SK-N-SH treated with all-trans-retinoic acid at 6 μM for 48 hours (cell line): ENCODE measurements around the gene APOC4.

Experiments used
- ATAC-seq: fragments of 200-7000 bp; cut with Tn5 transposase; 3 replicates; pipeline ENCODE4 v1.9.1; 2020; ENCODE audit warnings: mild to moderate bottlenecking, moderate library complexity
- BACH2 ChIP-seq: fragments of 250-450 bp; sonication (Bioruptor Pico); IDR thresholded peaks from 2 replicates; pipeline ENCODE4 v1.9.0; 2021; ENCODE audit warnings: mild to moderate bottlenecking, borderline replicate concordance
- CREB5 ChIP-seq: fragments of 250-450 bp; sonication (Bioruptor Pico); IDR thresholded peaks from 2 replicates; pipeline ENCODE4 v1.5.1; 2020; ENCODE audit warnings: low read depth, mild to moderate bottlenecking, moderate library complexity
- ESRRG ChIP-seq: fragments of 250-450 bp; sonication (Bioruptor Pico); IDR thresholded peaks from 2 replicates; pipeline ENCODE4 v1.6.1; 2021; ENCODE audit warnings: mild to moderate bottlenecking
- ISL1 ChIP-seq: fragments of 250-450 bp; sonication (Bioruptor Pico); IDR thresholded peaks from 2 replicates; pipeline ENCODE4 v2.1.2; 2022; ENCODE audit warnings: mild to moderate bottlenecking, moderate library complexity
- OSR1 ChIP-seq: fragments of 250-450 bp; sonication (Bioruptor Pico); IDR thresholded peaks from 2 replicates; pipeline ENCODE4 v1.8.0; 2022; ENCODE audit warnings: moderate library complexity, mild to moderate bottlenecking, inconsistent platforms
- PATZ1 ChIP-seq: fragments of 250-450 bp; sonication (Bioruptor Pico); IDR thresholded peaks from 2 replicates; pipeline ENCODE4 v1.8.0; 2020; ENCODE audit warnings: mild to moderate bottlenecking, moderate library complexity, borderline replicate concordance
- POU6F1 ChIP-seq: fragments of 250-450 bp; sonication (Bioruptor Pico); IDR thresholded peaks from 2 replicates; pipeline ENCODE4 v1.8.0; 2021; ENCODE audit warnings: low read depth, mild to moderate bottlenecking, moderate library complexity, borderline replicate concordance
- PPARA ChIP-seq: fragments of 250-450 bp; sonication (Bioruptor Pico); IDR thresholded peaks from 2 replicates; pipeline ENCODE4 v1.5.0; 2020; ENCODE audit warnings: mild to moderate bottlenecking, borderline replicate concordance
- RARB ChIP-seq: fragments of 250-450 bp; sonication (Bioruptor Pico); IDR thresholded peaks from 2 replicates; pipeline ENCODE4 v1.8.0; 2021; ENCODE audit warnings: mild to moderate bottlenecking, moderate library complexity
- SNAI2 ChIP-seq: fragments of 250-450 bp; sonication (Bioruptor Pico); IDR thresholded peaks from 2 replicates; pipeline ENCODE4 v1.5.0; 2020; ENCODE audit warnings: mild to moderate bottlenecking, moderate library complexity
- TCF4 ChIP-seq: fragments of 250-450 bp; sonication (Bioruptor Pico); IDR thresholded peaks from 2 replicates; pipeline ENCODE4 v1.8.0; 2021; ENCODE audit warnings: mild to moderate bottlenecking, moderate library complexity, borderline replicate concordance
- TSHZ2 ChIP-seq: fragments of 250-450 bp; sonication (Bioruptor Pico); IDR thresholded peaks from 2 replicates; pipeline ENCODE4 v1.5.0; 2020; ENCODE audit warnings: mild to moderate bottlenecking, moderate library complexity
- ZFP3 ChIP-seq: fragments of 250-450 bp; sonication (Bioruptor Pico); IDR thresholded peaks from 2 replicates; pipeline ENCODE4 v1.5.0; 2020; ENCODE audit warnings: mild to moderate bottlenecking, moderate library complexity
- ZFP30 ChIP-seq: fragments of 450-650 bp; formaldehyde crosslinking; IDR thresholded peaks from 2 replicates; pipeline ENCODE4 v1.5.0; 2022; ENCODE audit warnings: mild to moderate bottlenecking, moderate library complexity
- ZNF565 ChIP-seq: fragments of 450-650 bp; formaldehyde crosslinking; conservative IDR thresholded peaks from 2 replicates; pipeline ENCODE4 v1.5.0; 2020; ENCODE audit warnings: low read depth, mild to moderate bottlenecking, moderate library complexity
- ZNF8 ChIP-seq: fragments of 450-650 bp; formaldehyde crosslinking; IDR thresholded peaks from 2 replicates; pipeline ENCODE4 v1.5.0; 2020; ENCODE audit warnings: mild to moderate bottlenecking, moderate library complexity
- TF ChIP-seq, protein P1 (sequence below): fragments of 250-450 bp; sonication (Bioruptor Pico); IDR thresholded peaks from 2 replicates; pipeline ENCODE4 v1.5.1; 2021; ENCODE audit warnings: mild to moderate bottlenecking, moderate library complexity

APOC4 gene

GRCh38 chr19:44907613-44908012, 34.4 kb upstream of the APOC4 start:
- ATAC-seq = no peak
- TF ChIP-seq TCF4 (CRISPR knock-in tag) (no peak), TSHZ2 (CRISPR knock-in tag) (no peak), OSR1 (CRISPR knock-in tag) (no peak)

DNA sequence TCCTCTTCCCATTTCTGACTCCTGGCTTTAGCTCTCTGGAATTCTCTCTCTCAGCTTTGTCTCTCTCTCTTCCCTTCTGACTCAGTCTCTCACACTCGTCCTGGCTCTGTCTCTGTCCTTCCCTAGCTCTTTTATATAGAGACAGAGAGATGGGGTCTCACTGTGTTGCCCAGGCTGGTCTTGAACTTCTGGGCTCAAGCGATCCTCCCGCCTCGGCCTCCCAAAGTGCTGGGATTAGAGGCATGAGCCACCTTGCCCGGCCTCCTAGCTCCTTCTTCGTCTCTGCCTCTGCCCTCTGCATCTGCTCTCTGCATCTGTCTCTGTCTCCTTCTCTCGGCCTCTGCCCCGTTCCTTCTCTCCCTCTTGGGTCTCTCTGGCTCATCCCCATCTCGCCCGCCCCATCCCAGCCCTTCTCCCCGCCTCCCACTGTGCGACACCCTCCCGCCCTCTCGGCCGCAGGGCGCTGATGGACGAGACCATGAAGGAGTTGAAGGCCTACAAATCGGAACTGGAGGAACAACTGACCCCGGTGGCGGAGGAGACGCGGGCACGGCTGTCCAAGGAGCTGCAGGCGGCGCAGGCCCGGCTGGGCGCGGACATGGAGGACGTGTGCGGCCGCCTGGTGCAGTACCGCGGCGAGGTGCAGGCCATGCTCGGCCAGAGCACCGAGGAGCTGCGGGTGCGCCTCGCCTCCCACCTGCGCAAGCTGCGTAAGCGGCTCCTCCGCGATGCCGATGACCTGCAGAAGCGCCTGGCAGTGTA, 33.8 kb upstream of the APOC4 start:
- TF ChIP-seq RARB (CRISPR knock-in tag) (no peak), ZFP3 (no peak), TCF4 (CRISPR knock-in tag) (no peak), SNAI2 (CRISPR knock-in tag) (no peak), ZNF8 (CRISPR knock-in tag) (no peak), OSR1 (CRISPR knock-in tag) (no peak), PATZ1 (CRISPR knock-in tag) (no peak), BACH2 (CRISPR knock-in tag) (no peak), ISL1 (CRISPR knock-in tag) (no peak), POU6F1 (CRISPR knock-in tag) (no peak), PPARA (CRISPR knock-in tag) (no peak), ESRRG (CRISPR knock-in tag) (no peak), ZFP30 (no peak), ZNF565 (CRISPR knock-in tag) (no peak)
- TF ChIP-seq, protein P1, sequence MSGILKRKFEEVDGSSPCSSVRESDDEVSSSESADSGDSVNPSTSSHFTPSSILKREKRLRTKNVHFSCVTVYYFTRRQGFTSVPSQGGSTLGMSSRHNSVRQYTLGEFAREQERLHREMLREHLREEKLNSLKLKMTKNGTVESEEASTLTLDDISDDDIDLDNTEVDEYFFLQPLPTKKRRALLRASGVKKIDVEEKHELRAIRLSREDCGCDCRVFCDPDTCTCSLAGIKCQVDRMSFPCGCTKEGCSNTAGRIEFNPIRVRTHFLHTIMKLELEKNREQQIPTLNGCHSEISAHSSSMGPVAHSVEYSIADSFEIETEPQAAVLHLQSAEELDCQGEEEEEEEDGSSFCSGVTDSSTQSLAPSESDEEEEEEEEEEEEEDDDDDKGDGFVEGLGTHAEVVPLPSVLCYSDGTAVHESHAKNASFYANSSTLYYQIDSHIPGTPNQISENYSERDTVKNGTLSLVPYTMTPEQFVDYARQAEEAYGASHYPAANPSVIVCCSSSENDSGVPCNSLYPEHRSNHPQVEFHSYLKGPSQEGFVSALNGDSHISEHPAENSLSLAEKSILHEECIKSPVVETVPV (CRISPR knock-in tag) = no peak
- no peak for ATAC-seq

- TF ChIP-seq PATZ1 (CRISPR knock-in tag) = no peak
- no peak for TF ChIP-seq ESRRG (CRISPR knock-in tag)
- no peak for TF ChIP-seq BACH2 (CRISPR knock-in tag)
- TF ChIP-seq SNAI2 (CRISPR knock-in tag) = no peak
- no peak for TF ChIP-seq RARB (CRISPR knock-in tag)
- TF ChIP-seq CREB5 = no peak
- no peak for TF ChIP-seq PPARA (CRISPR knock-in tag)
- no peak for TF ChIP-seq ZFP3
- TF ChIP-seq, protein P1 (CRISPR knock-in tag) = no peak
- TF ChIP-seq OSR1 (CRISPR knock-in tag) = no peak
- TF ChIP-seq, all 23 proteins: peak for 0
These were observed 33.2 kb upstream of the APOC4 start for GRCh38 chr19:44908836-44909261.

More at GRCh38 chr19:44908836-44909261, 33.2 kb upstream of the APOC4 start:
- ATAC-seq = no peak
